OCI-LY7 (cell line): Measurements from ENCODE around the gene GTPBP6.

Source experiments
- CTCF ChIP-seq: fragments of 200-600 bp; sonication (generic); conservative IDR thresholded peaks from 2 replicates; pipeline ENCODE4 v1.5.1; 2014; ENCODE audit warnings: mild to moderate bottlenecking, antibody characterized with exemption, low read length, moderate library complexity, mixed read lengths
- EZH2phosphoT487 ChIP-seq: fragments of 200-600 bp; sonication (generic); IDR thresholded peaks from 2 replicates; pipeline ENCODE4 v1.6.1; 2018; ENCODE audit warnings: low read depth, borderline replicate concordance, mild to moderate bottlenecking, mixed run types, antibody characterized with exemption, low read length, moderate library complexity, mixed read lengths

GRCh38 chrX:318068-318738 is 393 bp downstream of the GTPBP6 start:
- no peak for TF ChIP-seq CTCF
- no peak for TF ChIP-seq EZH2phosphoT487
